H1 (cell line): ENCODE measurements around the gene PHLPP1. TPM values are rescaled to one million over a fixed set of nuclear protein-coding genes. Genes with fewer than 3 reads are reported as not detected.

Experiments used
- CTCF ChIA-PET: fragments of 300-600 bp; sonication (Branson Sonifier 250); formaldehyde crosslinking; loops from one replicate; lab custom pipeline; 2021; ENCODE audit not compliant: partially characterized antibody; lab: Charles Lee
- POLR2A ChIA-PET: fragments of 300-600 bp; sonication (Branson Sonifier 250); formaldehyde crosslinking; loops from one replicate; lab custom pipeline; 2021; ENCODE audit warnings: inconsistent platforms; ENCODE audit not compliant: partially characterized antibody; lab: Charles Lee
- DNase-seq, 2 experiments: peaks; one replicate each; pipeline versions ENCODE4 v3.0.0 to v3.0.0-alpha.2; 2010 to 2022; ENCODE audit warnings: low spot score in 2 of 2, low read depth in 1 of 2, mixed read lengths in 1 of 2
- FAIRE-seq: peaks from 2 replicates; lab custom pipeline; 2011; peaks lifted over from hg19 to GRCh38; lab: Jason Lieb, UNC
- H2AFZ ChIP-seq: 2 replicates; pipeline ENCODE4 v1.8.1; 2012; ENCODE audit warnings: low read length, inconsistent platforms
- H2AK5ac ChIP-seq: 2 replicates; pipeline ENCODE4 v1.6.1; 2013; ENCODE audit warnings: low read depth, low read length
- H2BK120ac ChIP-seq: replicated peaks from 2 replicates; pipeline ENCODE3; 2013; ENCODE audit warnings: low read depth, low read length, inconsistent platforms
- H2BK12ac ChIP-seq: 2 replicates; pipeline ENCODE4 v1.6.1; 2013; ENCODE audit warnings: low read depth, low read length
- H2BK15ac ChIP-seq: 2 replicates; pipeline ENCODE4 v1.6.1; 2013; ENCODE audit warnings: low read length
- H2BK20ac ChIP-seq: 2 replicates; pipeline ENCODE4 v1.6.1; 2013; ENCODE audit warnings: low read length
- H2BK5ac ChIP-seq: 2 replicates; pipeline ENCODE4 v1.6.1; 2013; ENCODE audit warnings: low read depth, low read length
- H3K14ac ChIP-seq: 2 replicates; pipeline ENCODE4 v1.6.1; 2013; ENCODE audit warnings: inconsistent platforms; ENCODE audit not compliant: insufficient read length
- H3K18ac ChIP-seq: 2 replicates; pipeline ENCODE4 v1.6.1; 2013; ENCODE audit warnings: low read length; ENCODE audit errors: extremely low read depth
- H3K23ac ChIP-seq: 2 replicates; pipeline ENCODE4 v1.6.1; 2013; ENCODE audit warnings: inconsistent platforms; ENCODE audit not compliant: insufficient read length
- H3K23me2 ChIP-seq: 2 replicates; pipeline ENCODE4 v1.6.1; 2013; ENCODE audit warnings: low read depth, low read length
- H3K27ac ChIP-seq: 2 replicates; pipeline ENCODE4 v1.6.1; 2011; ENCODE audit warnings: low read depth, low read length, inconsistent platforms
- H3K27me3 ChIP-seq, 4 experiments: replicated peaks in 1 of 4; 1 replicate in 1 of 4; 2 replicates in 3 of 4; pipeline versions ENCODE4 v1.6.1 to v1.8.1; 2011 to 2013; ENCODE audit warnings: low read length in 3 of 4, mild to moderate bottlenecking in 3 of 4, inconsistent platforms in 2 of 4, mixed read lengths in 2 of 4, moderate library complexity in 1 of 4; ENCODE audit not compliant: control insufficient read depth in 3 of 4, insufficient read depth in 3 of 4; ENCODE audit errors: extremely low read depth in 1 of 4
- H3K36me3 ChIP-seq, 4 experiments: 2 replicates each; pipeline versions ENCODE4 v1.6.1 to v1.8.1; 2011 to 2013; ENCODE audit warnings: mild to moderate bottlenecking in 4 of 4, low read length in 3 of 4, moderate library complexity in 2 of 4, control low read depth in 1 of 4, inconsistent platforms in 1 of 4; ENCODE audit not compliant: insufficient read depth in 4 of 4, control insufficient read depth in 2 of 4
- H3K4ac ChIP-seq: replicated peaks from 2 replicates; pipeline ENCODE3; 2013; ENCODE audit warnings: low read length, low read depth, mixed read lengths, inconsistent platforms; ENCODE audit not compliant: insufficient read length
- H3K4me1 ChIP-seq, 4 experiments: replicated peaks in 1 of 4; 1 replicate in 1 of 4; 2 replicates in 3 of 4; pipeline versions ENCODE4 v1.6.1 to v1.8.1; 2011 to 2013; ENCODE audit warnings: low read length in 3 of 4, inconsistent platforms in 2 of 4, mixed read lengths in 1 of 4; ENCODE audit not compliant: insufficient read depth in 4 of 4, control insufficient read depth in 3 of 4
- H3K4me2 ChIP-seq, 2 experiments: 2 replicates each; pipeline versions ENCODE4 v1.6.1 to v1.8.1; 2011 to 2013; ENCODE audit warnings: low read depth in 2 of 2, low read length in 2 of 2, control low read depth in 1 of 2, inconsistent platforms in 1 of 2, mild to moderate bottlenecking in 1 of 2; ENCODE audit not compliant: insufficient read depth in 1 of 2
- H3K4me3 ChIP-seq, 4 experiments: fragments of 200-600, 300-600 bp in 1 of 4; sonication (generic), shearing (Covaris generic), sonication (Bioruptor Twin) in 1 of 4; 2 replicates each; pipeline versions ENCODE4 v1.5.1 to v1.8.1; 2011 to 2016; ENCODE audit warnings: low read length in 4 of 4, low read depth in 3 of 4, control low read depth in 2 of 4, inconsistent platforms in 2 of 4, mild to moderate bottlenecking in 2 of 4, mixed read lengths in 1 of 4, moderate library complexity in 1 of 4; ENCODE audit not compliant: insufficient read depth in 2 of 4; ENCODE audit errors: extremely low read depth in 1 of 4
- H3K56ac ChIP-seq: replicated peaks from 2 replicates; pipeline ENCODE3; 2013; ENCODE audit warnings: low read depth, mild to moderate bottlenecking, mixed read lengths, low read length, inconsistent platforms; ENCODE audit not compliant: insufficient read length
- H3K79me1 ChIP-seq: 2 replicates; pipeline ENCODE4 v1.6.1; 2013; ENCODE audit warnings: low read depth, low read length, control low read depth
- H3K79me2 ChIP-seq, 2 experiments: 2 replicates each; pipeline versions ENCODE4 v1.6.1 to v1.8.1; 2012 to 2013; ENCODE audit warnings: low read length in 2 of 2, mild to moderate bottlenecking in 2 of 2, inconsistent platforms in 1 of 2; ENCODE audit not compliant: insufficient read depth in 2 of 2, control insufficient read depth in 1 of 2
- H3K9ac ChIP-seq, 4 experiments: replicated peaks in 1 of 4; 1 replicate in 1 of 4; 2 replicates in 3 of 4; pipeline versions ENCODE4 v1.6.1 to v1.8.1; 2011 to 2013; ENCODE audit warnings: low read depth in 3 of 4, low read length in 3 of 4, control low read depth in 2 of 4, mild to moderate bottlenecking in 2 of 4, moderate library complexity in 2 of 4, inconsistent platforms in 1 of 4; ENCODE audit errors: extremely low read depth in 1 of 4
- H3K9me3 ChIP-seq, 2 experiments: 2 replicates each; pipeline versions ENCODE4 v1.6.1 to v1.8.1; 2012 to 2013; ENCODE audit warnings: mild to moderate bottlenecking in 2 of 2, moderate library complexity in 2 of 2, control low read depth in 1 of 2, inconsistent platforms in 1 of 2, low read depth in 1 of 2, low read length in 1 of 2, mixed read lengths in 1 of 2; ENCODE audit not compliant: insufficient read depth in 2 of 2
- H4K20me1 ChIP-seq, 2 experiments: replicated peaks in 1 of 2; 2 replicates each; pipeline versions ENCODE3 to v1.8.1; 2011 to 2013; ENCODE audit warnings: inconsistent platforms in 2 of 2, low read length in 2 of 2, mild to moderate bottlenecking in 1 of 2; ENCODE audit not compliant: insufficient read depth in 2 of 2, control insufficient read depth in 1 of 2
- H4K5ac ChIP-seq: 2 replicates; pipeline ENCODE4 v1.6.1; 2013; ENCODE audit warnings: low read length, low read depth, mixed read lengths, inconsistent platforms; ENCODE audit not compliant: insufficient read length
- H4K8ac ChIP-seq: 2 replicates; pipeline ENCODE4 v1.8.0; 2013; ENCODE audit warnings: mild to moderate bottlenecking, moderate library complexity, low read length, inconsistent platforms; ENCODE audit not compliant: insufficient read depth; ENCODE audit errors: extremely low read depth
- H4K91ac ChIP-seq: replicated peaks from 2 replicates; pipeline ENCODE3; 2013; ENCODE audit warnings: low read length, mixed read lengths, inconsistent platforms; ENCODE audit not compliant: insufficient read length
- ASH2L ChIP-seq: fragments of 200-600, 300-600 bp; sonication (generic); IDR thresholded peaks from one replicate; pipeline ENCODE4 v1.7.1; 2017; ENCODE audit warnings: low read length
- HDAC2 ChIP-seq, 2 experiments: fragments of 300-600 bp in 1 of 2; sonication (generic) in 1 of 2; IDR thresholded peaks; 2 replicates each; pipeline ENCODE4 v1.6.1; 2011 to 2012; ENCODE audit warnings: low read depth in 2 of 2, low read length in 2 of 2, mild to moderate bottlenecking in 2 of 2, moderate library complexity in 2 of 2, borderline replicate concordance in 1 of 2, inconsistent platforms in 1 of 2
- RAD21 ChIP-seq, 2 experiments: IDR thresholded peaks in 1 of 2; conservative IDR thresholded peaks in 1 of 2; 2 replicates each; pipeline ENCODE4 v1.6.1; 2011; ENCODE audit warnings: low read depth in 2 of 2, low read length in 2 of 2, improper control_type of control experiment in 1 of 2, inconsistent platforms in 1 of 2, mild to moderate bottlenecking in 1 of 2, moderate library complexity in 1 of 2
- TAF1 ChIP-seq: IDR thresholded peaks from 2 replicates; pipeline ENCODE4 v1.6.1; 2011; ENCODE audit warnings: mild to moderate bottlenecking, low read depth, low read length
- WGBS, 2 experiments: shearing (Covaris generic) in 1 of 2; methylation state at CpG; one replicate each; pipeline versions ENCODE4 v1.1.6 to v1.1.7; 2013 to 2015; ENCODE audit warnings: low lambda C conversion rate in 2 of 2, mixed read lengths in 2 of 2, inconsistent platforms in 1 of 2, low coverage in 1 of 2, missing lambda C conversion rate in 1 of 2; ENCODE audit not compliant: insufficient replicate concordance in 2 of 2, insufficient coverage in 1 of 2, insufficient read length in 1 of 2; ENCODE audit errors: extremely low coverage in 1 of 2, missing lambda C conversion rate in 1 of 2; 5-methylcytosine and 5-hydroxymethylcytosine counted together
- polyA plus RNA-seq, 7 experiments: library from polyadenylated mRNA; depleted of rRNA in 3 of 7; stranded (reverse) in 5 of 7; unstranded in 2 of 7; fragments of >200 nt in 5 of 7; fragments of 200-250 nt in 2 of 7; gene quantifications; 1 replicate in 5 of 7; 2 replicates in 1 of 7; 4 replicates in 1 of 7; pipeline versions ENCODE4 v1.2.1 to v1.2.3, GENCODE V29; 2011 to 2013; ENCODE audit warnings: missing spikeins in 2 of 7, mixed read lengths in 2 of 7
- total RNA-seq: library from RNA; stranded (reverse); fragmentation: NEBNext Ultra II Directional; extraction: Animal tissue kit (Norgen Biotek cat#: 25700); gene quantifications from 2 replicates; pipeline ENCODE4 v1.2.1, GENCODE V29; 2021
- TF ChIP-seq, protein P1 (sequence below), 3 experiments: IDR thresholded peaks; 1 replicate in 2 of 3; 2 replicates in 1 of 3; pipeline versions ENCODE4 v1.5.1 to v1.6.1; 2011; ENCODE audit warnings: low read length in 3 of 3, mild to moderate bottlenecking in 3 of 3, inconsistent platforms in 2 of 3, low read depth in 1 of 3, moderate library complexity in 1 of 3; ENCODE audit not compliant: insufficient read depth in 1 of 3; ENCODE audit errors: control extremely low read depth in 1 of 3

Gene PHLPP1
- total and polyA plus RNA-seq, 2 of the 8 experiments (the other 6 are each of a cell fraction or from before 2014, with no cell fraction given), result 28.0 to 66.3 TPM

DNA sequence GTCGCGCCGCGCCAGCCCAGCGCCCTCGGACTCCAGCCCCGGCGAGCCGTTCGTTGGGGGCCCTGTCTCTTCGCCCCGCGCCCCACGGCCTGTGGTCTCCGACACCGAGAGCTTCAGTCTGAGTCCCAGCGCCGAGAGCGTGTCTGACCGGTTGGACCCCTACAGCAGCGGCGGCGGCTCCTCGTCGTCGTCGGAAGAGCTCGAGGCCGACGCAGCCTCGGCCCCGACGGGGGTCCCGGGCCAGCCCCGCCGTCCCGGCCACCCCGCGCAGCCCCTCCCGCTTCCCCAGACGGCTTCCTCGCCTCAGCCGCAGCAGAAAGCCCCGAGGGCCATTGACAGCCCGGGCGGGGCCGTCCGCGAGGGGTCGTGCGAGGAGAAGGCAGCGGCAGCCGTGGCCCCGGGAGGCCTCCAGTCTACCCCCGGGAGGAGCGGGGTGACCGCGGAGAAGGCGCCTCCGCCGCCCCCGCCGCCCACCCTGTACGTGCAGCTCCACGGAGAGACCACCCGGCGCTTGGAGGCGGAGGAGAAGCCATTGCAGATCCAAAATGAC is 1.4 kb downstream of the PHLPP1 start:
- no peak overlapping the region for H2BK5ac ChIP-seq
- no peak overlapping the region for H2BK20ac ChIP-seq
- H4K91ac ChIP-seq, result peak overlapping the region; percentile 25
- no peak overlapping the region for H2AFZ ChIP-seq
- no peaks in the 10 kb centered on the region for H3K27me3 ChIP-seq
- peaks cover 0 to 21% (median 8%) of the 10 kb centered on the region in 4 experiments; a peak in 5 of 7 replicates for H3K4me1 ChIP-seq
- TF ChIP-seq RAD21 (IDR thresholded peaks at IDR 0.05 in 1 of 2, conservative IDR thresholded peaks at IDR 0.05 in 1 of 2; ENCODE audit: low read depth in 2 of 2, low read length in 2 of 2), result peak; percentile 39 to 53
- TF ChIP-seq TAF1, result peak; percentile 33; the same call in 1 of the 2 replicates
- TF ChIP-seq HDAC2 (IDR thresholded peaks at IDR 0.05; ENCODE audit: borderline replicate concordance in 1 of 2, low read depth in 2 of 2, low read length in 2 of 2), result no peak
- TF ChIP-seq ASH2L, result peak; percentile 76
- TF ChIP-seq, protein P1, sequence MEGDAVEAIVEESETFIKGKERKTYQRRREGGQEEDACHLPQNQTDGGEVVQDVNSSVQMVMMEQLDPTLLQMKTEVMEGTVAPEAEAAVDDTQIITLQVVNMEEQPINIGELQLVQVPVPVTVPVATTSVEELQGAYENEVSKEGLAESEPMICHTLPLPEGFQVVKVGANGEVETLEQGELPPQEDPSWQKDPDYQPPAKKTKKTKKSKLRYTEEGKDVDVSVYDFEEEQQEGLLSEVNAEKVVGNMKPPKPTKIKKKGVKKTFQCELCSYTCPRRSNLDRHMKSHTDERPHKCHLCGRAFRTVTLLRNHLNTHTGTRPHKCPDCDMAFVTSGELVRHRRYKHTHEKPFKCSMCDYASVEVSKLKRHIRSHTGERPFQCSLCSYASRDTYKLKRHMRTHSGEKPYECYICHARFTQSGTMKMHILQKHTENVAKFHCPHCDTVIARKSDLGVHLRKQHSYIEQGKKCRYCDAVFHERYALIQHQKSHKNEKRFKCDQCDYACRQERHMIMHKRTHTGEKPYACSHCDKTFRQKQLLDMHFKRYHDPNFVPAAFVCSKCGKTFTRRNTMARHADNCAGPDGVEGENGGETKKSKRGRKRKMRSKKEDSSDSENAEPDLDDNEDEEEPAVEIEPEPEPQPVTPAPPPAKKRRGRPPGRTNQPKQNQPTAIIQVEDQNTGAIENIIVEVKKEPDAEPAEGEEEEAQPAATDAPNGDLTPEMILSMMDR (IDR thresholded peaks at IDR 0.05; ENCODE audit: control extremely low read depth in 1 of 3, insufficient read depth in 1 of 3, low read depth in 1 of 3, low read length in 3 of 3), result peak in 1 of 3 experiments; percentile 13; a peak in 2 of 4 replicates
- TF ChIP-seq, all 59 proteins: peak for 4
- H3K23ac ChIP-seq, result no peak overlapping the region
- H3K4ac ChIP-seq, result no peak overlapping the region
- H3K27ac ChIP-seq, result no peak overlapping the region
- no peak overlapping the region for H4K5ac ChIP-seq
- ChIA-PET POLR2A (interaction anchor here (0.8 to 2.6 kb wide), 13 partner anchors 11 to 190 kb away, joined by 3 to 15 read pairs (median 4); no protein-coding TSS in a partner anchor), CTCF (interaction anchor here (0.6 to 2.4 kb wide), 7 partner anchors 34 to 228 kb away, joined by 3 to 10 read pairs (median 5); no protein-coding TSS in a partner anchor)
- FAIRE-seq (no peak), DNase-seq (peak in 1 of 2 experiments; percentile 73)
- H3K18ac ChIP-seq, result 0 out of 2 replicates have a peak overlapping the region, but pooled peaks have one; percentile 19
- H2BK12ac ChIP-seq, result no peak overlapping the region
- H4K20me1 ChIP-seq, result peaks cover 8 to 18% of the 10 kb centered on the region in 2 experiments
- peak overlapping the region; percentile 77 to 88 for H3K4me2 ChIP-seq
- peak overlapping the region; percentile 74; the same call in 1 of the 2 replicates for H4K8ac ChIP-seq
- WGBS, 2 experiments, result 2% methylated on average over 35 of the region's 68 CpGs; no CpG with 5 or more reads in 1 of the 2 experiments
- H2BK15ac ChIP-seq, result no peak overlapping the region
- no peaks in the 10 kb centered on the region for H3K36me3 ChIP-seq
- no peak overlapping the region for H2BK120ac ChIP-seq
- peaks cover 24 to 58% of the 10 kb centered on the region in 2 experiments for H3K79me2 ChIP-seq
- H3K56ac ChIP-seq, result no peak overlapping the region
- H3K79me1 ChIP-seq, result no peaks in the 10 kb centered on the region
- no peak overlapping the region for H2AK5ac ChIP-seq
- peaks cover 7% of the 10 kb centered on the region for H3K23me2 ChIP-seq
- H3K9ac ChIP-seq, result peak overlapping the region; percentile 68 to 96 (median 75)
- no peak overlapping the region for H3K14ac ChIP-seq
- H3K9me3 ChIP-seq, result no peaks in the 10 kb centered on the region
- H3K4me3 ChIP-seq, result peak overlapping the region; percentile 63 to 81 (median 76)
